Measurements from ENCODE around the gene CORO2A.
"Not testable (repeated sequence)": the region's sequence is repeated elsewhere in the genome, so short reads cannot be mapped to it uniquely, and the experiment has no call there.

GRCh38 chr9:98174502-98174918 lies 17.9 kb downstream of the CORO2A start:
- not testable (repeated sequence) for TF ChIP-seq CTCF, POLR2A (IDR thresholded peaks at IDR 0.05)

Measured in heart left ventricle (tissue), 13 donors.